GM19463 (cell line): ENCODE measurements around the gene JUN.
"Not testable (repeated sequence)": the region's sequence is repeated elsewhere in the genome, so short reads cannot be mapped to it uniquely, and the experiment has no call there.

Experiments used
- ATAC-seq: cut with Tn5 transposase; IDR thresholded peaks from one replicate; pipeline ENCODE4 v1.9.1; 2021; ENCODE audit warnings: mild to moderate bottlenecking, moderate library complexity; ENCODE audit not compliant: unreplicated experiment

Gene JUN

DNA sequence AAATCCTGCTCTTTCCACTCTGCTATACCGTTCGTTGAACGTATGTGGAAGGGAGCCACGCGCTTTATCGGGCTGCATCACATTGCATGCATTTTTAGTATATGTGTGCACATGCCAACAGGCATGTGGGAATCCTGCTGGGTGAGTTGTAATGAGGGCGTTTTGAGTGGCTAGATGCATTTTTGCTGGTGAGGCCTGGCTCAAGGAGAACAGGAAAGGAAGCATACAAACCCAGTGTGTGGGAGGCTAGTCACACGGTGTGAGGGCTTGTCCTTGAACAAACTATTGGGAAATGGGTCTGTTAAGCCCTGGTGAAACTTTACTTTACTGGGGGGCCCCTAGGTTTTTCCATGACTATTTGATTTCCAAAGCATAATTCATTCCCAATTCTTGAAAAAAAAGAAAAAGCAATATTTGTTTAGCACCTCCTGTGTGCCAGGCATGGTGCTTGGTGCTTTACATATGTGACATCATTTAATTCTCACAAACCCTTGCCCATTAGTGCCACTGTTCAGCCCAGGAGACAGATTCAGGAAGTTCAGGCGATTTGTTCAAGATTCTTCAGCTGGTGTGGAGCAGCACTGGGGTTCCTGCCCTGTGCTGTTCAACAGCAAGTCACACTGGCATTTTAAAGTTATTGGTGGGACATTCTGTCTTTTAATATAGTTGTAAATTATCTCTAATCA lies 25.6 kb upstream of the JUN start:
- ATAC-seq = no peak

DNA sequence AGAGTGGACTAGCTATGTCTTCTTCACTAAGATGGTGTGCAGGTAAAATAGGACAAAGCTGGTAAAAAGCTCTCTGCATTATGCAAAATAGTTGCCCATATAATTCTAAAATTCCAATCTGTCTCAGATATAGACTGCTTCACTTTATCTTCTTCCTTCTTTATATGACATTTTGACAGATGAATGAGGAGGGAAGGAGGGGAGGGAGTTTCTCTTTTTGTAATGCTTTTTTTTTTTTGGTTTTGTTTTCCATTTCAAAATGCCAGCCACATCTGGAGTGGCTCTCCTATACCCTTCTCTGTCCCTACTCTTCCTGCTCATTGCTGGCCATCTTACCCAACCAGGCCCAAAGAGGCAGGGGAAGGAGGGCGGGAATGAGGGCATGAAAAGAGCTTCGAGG lies 24.2 kb upstream of the JUN start:
- ATAC-seq = no peak

DNA sequence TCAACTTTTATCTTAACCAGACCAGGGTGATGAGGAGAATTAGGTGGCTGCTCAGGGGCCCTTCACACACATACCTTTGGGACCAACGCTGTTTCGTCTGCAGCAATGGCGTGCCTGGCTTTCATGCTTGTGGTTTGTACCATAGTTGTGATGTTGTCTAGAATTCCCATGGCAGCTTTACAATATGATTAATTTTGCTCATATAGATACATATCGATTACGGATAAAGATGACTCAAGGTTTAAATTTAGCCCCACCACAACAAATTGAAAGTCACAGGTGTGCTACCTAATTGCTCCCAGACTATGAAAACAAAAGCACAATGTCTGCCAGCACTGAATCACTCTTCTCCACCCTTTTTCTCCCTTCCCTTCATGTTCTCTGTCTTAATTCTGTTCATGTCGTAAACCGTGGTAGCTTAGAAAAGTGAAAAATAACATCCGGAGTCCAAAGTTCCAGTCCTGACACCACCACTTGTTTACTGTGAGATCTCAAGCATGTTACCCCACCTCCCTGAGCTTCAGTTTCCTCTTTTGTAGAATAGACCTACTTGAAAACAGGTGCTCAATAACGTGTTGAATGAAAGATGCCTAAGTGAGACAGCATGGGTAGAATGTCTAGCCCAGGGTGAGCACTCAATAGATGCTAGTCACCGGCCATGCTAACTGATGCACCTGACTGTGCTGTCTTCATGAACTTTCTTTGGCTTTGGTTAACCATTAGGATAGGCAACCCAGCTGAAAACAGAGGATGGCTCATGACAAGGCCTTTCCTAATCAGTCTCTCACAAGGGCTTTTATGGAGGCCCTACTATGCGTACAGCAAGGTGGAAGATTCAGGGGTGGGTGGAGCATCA lies 22.1 kb upstream of the JUN start:
- peak; percentile 64 for ATAC-seq

DNA sequence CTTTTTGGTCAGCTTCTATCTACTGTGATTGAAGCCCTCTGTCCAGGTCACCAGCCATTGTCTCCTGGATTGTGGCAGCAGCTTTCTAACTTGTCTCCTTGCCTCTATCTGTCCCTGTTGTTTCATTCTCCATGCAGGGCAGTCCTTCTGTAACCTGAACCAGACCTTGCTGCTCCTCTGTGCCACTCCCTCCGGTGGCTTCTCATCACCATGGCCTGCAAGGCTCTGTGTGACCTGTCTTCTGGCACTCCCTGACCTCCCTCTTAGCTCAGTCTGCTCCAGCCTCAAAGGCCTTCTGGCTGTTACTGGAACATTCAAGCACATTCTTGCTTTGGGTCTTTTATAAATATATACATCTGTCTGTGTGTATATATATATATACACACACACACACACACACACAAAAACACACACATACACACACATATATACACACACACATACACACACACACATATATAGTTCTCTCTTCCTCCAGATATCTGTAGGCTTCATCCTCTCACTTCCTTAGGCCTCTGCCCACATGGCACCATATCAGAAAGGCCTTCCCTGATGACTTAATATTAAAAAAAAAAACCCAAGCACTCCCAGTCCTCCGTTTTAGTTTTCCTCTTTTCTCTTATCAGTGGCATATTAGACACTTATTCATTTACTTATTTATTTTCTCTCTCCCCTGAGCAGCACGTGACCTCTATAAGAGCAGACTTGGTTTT lies 21.2 kb upstream of the JUN start:
- ATAC-seq = no peak

DNA sequence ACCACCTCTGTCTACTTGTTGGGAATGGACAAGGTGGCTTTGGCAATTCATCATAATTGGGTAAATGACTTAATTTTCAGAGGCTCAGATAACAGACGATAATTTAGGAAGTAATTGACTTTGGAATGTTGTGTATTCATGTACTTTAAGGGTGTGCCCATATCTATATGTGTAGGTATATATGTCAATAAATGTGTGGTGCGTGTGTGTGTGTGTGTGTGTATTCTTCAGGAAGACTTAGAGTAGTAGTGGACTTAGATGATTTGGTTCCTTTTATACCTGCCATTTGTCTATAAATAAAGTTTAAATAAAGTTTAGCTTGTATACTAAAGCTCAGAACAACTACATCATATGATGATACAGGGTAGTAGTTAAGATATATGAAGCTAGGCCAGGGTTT lies 20.0 kb upstream of the JUN start:
- no peak for ATAC-seq

DNA sequence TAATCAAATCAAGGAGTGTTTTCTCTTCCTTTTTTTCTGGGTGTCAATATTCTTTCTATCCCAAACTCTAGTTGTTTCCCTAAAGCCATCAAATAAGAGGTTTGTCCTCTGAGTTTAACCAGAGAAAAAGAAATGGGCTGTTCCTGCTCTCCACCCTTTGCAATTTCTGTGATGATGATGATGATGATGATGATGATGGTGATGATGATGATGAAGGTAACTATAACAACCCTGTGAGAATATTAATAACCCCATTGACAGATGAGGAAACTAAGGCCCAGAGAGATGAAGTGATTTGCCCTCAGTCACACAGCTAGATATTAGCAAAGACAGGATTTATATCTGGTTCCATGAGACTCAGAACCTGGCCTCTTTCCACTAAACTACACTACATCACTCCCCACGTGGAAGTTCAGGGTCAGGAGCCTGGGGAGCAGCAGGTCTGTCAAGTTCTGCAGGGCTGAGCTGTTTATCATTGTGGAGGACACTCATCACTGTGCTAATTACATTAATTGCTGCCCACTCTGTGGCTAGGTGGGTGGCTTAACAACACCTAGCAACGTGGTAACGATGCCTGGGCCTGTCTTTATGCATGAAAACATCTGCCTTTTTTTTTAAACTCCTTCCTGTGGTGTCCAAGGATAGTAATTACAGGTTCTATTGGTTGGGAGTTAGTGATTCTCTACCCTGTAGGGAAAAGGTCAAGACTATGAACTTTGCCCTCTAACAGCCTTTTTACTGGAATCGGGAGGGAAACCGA lies 19.0 kb upstream of the JUN start:
- no peak for ATAC-seq

DNA sequence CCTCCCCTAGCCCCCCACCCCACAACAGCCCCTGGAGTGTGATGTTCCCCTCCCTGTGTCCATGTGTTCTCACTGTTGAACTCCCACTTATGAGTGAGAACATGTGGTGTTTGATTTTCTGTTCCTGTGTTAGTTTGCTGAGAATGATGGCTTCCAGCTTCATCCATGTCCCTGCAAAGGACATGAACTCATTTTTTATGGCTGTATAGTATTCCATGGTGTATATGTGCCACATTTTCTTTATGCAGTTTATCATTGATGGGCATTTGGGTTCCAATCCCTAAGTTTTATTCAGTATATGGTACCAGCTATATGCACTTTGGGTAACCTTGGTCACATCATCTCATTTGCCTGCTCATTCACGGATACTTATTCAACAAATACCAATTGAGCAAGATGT lies 17.4 kb upstream of the JUN start:
- not testable (repeated sequence) for ATAC-seq

DNA sequence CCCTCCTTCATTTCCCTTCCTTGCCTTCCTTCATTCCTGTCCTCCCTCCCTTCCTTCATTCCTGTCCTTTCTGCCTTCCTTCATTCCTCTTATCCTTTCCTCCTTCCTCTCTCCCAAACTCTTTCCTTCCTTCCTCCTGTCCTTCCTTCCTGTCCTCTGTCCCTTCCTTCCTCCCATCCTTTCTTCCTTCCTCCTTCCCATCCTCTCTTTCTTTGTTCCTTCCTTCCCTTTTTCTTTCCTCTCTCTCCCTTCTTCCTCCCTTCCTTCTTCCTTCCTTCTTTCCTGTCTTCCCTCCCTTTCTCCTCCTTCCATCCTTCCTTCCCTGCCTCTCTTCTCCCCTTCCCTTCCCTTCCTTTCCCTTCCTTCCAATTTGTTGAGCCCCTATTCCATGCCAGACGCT lies 15.8 kb upstream of the JUN start:
- no peak for ATAC-seq

DNA sequence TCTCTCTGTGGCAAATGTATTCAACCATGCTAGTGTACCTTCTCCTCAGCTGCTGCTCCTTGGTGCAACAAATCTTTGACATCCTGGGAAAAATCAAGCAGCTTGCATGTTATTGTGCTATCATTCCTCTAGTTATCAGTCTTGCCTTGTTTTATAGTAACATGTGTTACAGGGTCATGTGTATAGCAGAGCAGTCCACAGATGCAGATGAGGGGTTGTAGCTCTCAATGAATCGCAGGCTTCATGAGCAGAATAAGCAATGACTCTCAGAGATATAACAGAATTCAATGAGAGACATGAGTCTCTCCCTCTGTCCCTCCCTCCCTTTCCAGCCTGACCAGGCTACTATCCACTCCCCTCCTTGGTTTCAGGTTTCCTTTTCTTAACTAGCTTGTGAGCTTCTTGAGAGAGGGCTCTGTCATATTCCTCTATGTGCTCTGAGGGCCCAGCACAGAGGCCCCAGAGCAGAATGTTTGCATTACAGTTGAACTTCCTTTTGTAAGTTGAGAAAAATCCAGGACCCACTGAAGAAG lies 15.1 kb upstream of the JUN start:
- ATAC-seq = no peak

DNA sequence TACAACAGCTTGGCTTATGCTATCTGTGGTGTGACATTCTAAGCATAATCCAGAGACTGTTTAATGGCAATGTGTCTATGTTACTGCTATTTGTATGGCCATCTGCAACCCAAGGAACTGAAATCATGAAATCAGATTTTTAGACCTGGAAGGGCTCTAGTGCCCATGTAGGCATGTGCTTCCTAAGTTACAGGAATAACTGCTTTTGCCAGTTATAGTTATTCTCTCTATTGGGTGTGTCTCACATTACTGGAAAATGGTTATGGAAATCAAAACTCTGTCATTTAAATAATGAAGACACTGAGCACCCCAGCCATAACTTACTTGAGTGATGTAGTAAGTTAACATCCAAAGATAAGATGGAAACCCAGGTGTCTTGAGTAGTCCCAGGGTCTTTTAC lies 12.6 kb upstream of the JUN start:
- ATAC-seq = no peak

DNA sequence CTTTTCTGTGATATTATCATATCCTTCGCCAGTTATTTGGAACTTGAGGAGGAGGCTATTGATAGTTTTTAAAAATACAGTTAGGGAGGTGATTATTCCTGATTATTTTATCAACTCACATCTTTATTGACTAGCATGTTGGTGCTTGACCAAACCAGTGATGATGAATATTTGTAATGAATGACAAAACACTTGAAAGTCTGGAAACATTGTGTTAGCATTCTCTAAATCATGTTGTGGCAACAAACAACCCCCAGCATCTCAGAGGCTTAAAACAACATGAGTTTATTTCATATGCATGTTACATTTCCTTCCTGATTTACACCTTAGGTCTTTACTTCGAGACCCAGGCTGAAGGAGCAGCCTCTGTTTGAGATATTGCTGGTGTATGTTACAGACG lies 10.7 kb upstream of the JUN start:
- ATAC-seq = no peak

DNA sequence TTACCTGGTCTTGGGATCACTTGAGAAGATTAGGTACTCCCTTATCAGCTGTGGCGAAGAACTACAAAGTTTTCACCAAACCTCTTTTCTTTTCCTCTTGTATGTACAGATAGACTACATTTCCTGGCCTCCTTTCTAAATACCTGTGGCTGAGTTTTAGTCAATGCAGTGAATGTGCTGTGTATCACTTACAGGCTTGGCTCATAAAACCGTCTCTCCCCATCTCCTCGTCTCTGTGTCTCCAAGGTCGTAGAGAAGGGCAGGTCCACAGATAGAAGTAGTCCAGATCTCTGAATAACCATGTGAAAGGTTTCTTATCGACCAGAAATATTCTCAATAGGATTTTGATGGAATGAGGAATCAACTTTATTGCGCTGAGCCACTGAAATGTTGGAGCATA lies 9.0 kb upstream of the JUN start:
- ATAC-seq = no peak

DNA sequence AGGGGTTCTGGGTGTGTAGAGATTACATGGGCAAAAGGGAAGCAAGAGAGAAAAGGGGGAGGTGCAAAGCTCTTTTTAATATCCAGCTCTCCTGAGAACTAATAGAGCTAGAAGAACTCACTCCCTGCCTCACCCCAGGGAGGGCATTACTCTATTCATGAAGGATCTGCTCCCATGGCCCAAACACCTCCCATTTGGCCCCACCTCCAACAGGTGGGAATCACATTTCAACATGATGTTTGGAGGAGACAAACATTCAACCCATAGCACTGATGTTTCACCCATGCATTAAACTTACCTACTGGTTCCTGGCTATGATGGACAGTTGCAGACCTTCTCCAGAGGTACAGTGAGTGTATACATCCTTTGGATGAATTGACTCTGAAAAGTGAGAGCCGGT lies 7.3 kb upstream of the JUN start:
- ATAC-seq = no peak

DNA sequence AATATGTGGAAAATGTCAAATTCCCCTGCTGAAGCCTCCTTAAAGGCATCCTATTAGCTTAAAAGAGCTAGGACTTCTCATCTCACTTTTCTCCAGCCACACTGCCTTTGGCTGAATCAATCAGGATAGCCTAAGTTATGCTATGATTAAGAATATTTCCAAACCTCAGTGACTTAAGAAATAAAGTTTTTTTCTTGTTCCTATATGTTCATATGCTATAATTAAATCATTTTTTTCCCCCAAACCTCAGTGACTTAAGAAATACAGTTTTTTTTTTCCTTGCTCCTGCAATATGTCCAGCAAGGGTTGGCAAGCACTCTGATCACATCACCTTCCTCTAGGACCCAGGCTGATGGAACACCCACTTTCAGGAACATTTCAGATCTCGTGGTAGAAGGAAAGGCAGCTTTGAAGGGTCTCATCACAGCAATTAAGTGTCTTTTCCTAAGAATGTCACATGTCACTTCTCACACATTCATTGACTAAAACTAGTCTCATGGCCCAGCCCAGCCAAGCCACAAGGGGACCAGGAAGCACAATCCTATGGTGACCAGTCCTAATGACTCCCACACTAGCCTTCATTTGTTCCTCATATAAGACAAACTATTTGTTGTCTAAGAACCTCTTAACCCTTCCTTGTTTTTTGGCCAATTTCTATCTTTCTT lies 6.3 kb upstream of the JUN start:
- ATAC-seq = no peak

DNA sequence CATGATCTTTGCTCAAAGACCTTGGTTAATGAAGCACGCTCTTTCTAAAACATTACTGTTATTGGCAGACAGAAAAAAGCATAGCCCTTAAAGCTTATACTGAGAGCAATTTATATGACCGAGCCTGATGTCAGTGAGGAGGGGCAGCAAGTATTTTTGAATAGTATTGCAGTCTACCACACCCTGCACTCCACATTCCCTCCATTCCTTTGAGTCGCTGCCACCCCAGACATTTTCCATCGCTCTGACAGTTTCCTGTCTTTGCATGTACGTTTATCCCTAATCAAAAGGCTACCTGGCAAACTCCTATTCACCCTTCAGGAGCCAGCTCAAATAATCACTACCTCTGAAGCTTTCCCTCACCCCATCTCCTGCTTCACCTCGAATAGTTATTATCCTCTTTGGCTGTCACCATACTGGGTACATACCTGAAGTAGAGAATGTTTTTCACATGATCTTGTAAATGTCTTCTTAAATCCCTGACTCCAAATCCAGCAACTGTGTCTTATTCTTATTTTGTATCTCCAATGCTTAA lies 5.5 kb upstream of the JUN start:
- ATAC-seq = no peak

DNA sequence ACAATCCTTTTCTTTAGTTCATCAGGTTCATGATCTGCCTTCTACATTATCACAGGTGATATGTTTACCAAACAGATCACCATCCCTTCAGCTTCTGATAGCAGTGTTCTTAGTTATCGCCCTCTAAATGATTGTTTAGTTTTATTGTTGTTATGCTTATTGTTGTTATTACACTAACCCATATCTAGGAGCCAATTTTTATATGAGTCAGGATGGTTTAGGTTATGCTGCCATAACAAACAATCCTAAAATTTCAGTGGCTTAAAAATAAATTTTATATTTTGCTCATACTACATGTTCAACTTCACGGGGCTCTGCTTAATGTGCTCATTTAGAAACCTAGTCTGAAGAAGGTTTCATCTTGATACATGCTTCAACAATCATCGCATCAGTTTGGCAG lies 4.4 kb upstream of the JUN start:
- no peak for ATAC-seq

DNA sequence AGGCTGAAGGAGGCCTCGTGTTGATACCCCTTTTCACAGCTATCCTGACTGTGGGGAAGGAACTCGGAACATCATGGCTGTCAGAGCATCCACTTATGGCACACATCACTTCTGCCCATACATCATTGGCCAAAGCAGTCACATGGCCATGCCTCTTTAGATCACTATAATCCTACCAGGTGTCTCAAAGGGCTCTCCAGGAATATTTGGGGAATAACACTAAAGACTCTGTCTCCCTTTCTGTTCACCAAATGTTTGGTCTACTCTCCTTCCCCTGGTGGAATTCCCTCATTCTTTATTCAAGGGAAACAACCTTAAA lies 3.0 kb upstream of the JUN start:
- no peak for ATAC-seq

DNA sequence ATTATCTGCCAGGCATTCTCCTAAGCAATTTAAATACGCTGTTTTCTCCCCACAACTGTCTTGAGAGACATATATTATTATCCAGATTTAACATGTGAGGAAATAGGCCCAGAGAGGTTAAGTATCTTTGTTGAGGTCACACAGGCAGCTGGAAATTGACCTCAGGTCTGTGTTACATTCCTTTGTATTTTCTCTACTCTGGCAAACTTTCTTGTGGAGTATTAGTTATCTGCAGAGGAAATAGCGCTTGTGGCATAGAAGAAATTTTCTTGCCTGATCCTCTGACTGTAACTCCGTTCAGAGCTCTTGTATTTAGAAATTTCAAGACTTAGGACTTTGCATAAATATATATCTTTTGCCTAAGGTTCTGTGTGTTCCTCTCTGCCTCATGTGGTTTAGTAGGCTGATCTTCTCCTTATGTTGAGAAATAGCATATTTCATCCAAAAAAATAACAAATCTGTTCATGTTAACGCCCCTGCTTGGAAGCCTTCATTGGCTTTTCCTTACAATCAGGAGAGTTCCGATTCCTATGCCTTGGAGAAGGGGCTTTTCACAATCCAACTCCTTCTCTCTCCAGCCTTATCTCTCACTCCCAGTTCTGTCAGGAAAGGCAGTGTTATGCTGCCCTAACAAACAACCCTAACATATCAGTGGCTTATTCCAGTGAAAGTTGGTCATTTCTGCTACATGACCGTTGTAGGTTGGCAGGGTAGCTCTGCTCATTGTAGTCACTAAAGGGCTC lies 2.5 kb upstream of the JUN start:
- no peak for ATAC-seq

DNA sequence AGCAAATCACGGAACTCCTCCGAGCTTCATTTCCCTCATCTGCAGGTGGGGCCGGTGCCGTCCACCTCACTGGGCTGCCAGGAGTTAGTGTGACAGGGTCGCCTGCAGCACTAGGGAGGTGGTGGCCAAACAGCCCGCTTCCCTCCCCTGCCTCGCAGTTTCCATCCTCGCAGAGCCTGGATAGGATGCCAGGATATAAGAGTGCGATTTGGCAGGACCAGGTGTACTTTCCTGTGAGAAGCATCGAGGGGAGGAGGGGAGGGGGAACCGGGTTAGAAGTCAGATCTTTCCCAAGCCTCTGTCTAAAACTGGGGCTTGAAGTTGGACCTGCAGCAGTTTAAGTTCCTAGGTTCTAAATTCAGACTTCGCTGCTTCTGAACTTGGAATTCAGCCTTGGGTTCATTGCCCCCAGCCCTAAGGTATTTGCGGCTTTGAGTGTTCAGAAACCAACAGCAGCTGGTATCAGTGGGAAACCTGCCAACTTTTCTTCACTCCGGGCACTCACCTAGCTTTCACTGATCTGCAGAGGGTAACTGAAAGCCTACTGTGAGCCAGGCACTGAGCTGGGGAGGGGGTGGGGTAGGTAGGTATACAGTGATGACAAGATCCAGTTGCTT lies 1.7 kb upstream of the JUN start:
- ATAC-seq = no peak
